Mucosa of rectum (tissue), 2 donors: Measurements from ENCODE around the gene PSMB3.

ENCODE experiments used
- H3K27ac ChIP-seq, 2 donors: one replicate each; pipeline ENCODE4 v1.7.0; 2013; ENCODE audit warnings: inconsistent platforms in 2 of 2, low read depth in 2 of 2, low read length in 2 of 2
- H3K27me3 ChIP-seq, 2 donors: one replicate each; pipeline ENCODE4 v1.7.0; 2013; ENCODE audit warnings: low read length in 2 of 2; ENCODE audit not compliant: control insufficient read depth in 2 of 2, insufficient read depth in 2 of 2
- H3K36me3 ChIP-seq, 2 donors: one replicate each; pipeline ENCODE4 v1.7.0; 2013; ENCODE audit warnings: low read length in 2 of 2; ENCODE audit not compliant: control insufficient read depth in 2 of 2, insufficient read depth in 2 of 2
- H3K4me1 ChIP-seq, 2 donors: one replicate each; pipeline ENCODE4 v1.7.0; 2013; ENCODE audit warnings: low read length in 2 of 2, mild to moderate bottlenecking in 1 of 2; ENCODE audit not compliant: control insufficient read depth in 2 of 2, insufficient read depth in 2 of 2
- H3K4me3 ChIP-seq, 2 donors: one replicate each; pipeline ENCODE4 v1.7.0; 2013; ENCODE audit warnings: low read length in 2 of 2
- H3K9ac ChIP-seq, 2 donors: one replicate each; pipeline ENCODE4 v1.7.0; 2013; ENCODE audit warnings: low read length in 2 of 2, low read depth in 1 of 2, mild to moderate bottlenecking in 1 of 2
- H3K9me3 ChIP-seq, 2 donors: one replicate each; pipeline ENCODE4 v1.7.0; 2013; ENCODE audit warnings: low read length in 2 of 2; ENCODE audit not compliant: control insufficient read depth in 2 of 2
- donor health status: healthy.
- donor health status: Normal muscosa, but diverticular disease.

The PSMB3 gene

GRCh38 chr17:38752308-38753070 lies at the start of gene PSMB3:
Gene PSMB3, plus strand, starts transcription at chr17:38752741. Its CDS starts 86 bp downstream, at chr17:38752827.
- Histone ChIP-seq H3K27ac (peak within 1 kb of the TSS; percentile 81 to 89), H3K4me3 (peak within 1 kb of the TSS; percentile 99 to 100), H3K36me3 (peaks cover 13 to 18% of the 10 kb centered on the region in 2 donors), H3K9me3 (no peaks in the 10 kb centered on the region), H3K27me3 (no peaks in the 10 kb centered on the region), H3K9ac (peak within 1 kb of the TSS; percentile 97 to 98), H3K4me1 (peaks cover 40 to 43% of the 10 kb centered on the region in 2 donors)

- H3K36me3 ChIP-seq: peaks cover 5 to 7% of the 10 kb centered on the region in 2 donors
- peak overlapping the region; percentile 91 to 93 for H3K9ac ChIP-seq
- H3K4me1 ChIP-seq: peaks cover 25 to 40% of the 10 kb centered on the region in 2 donors
- no peaks in the 10 kb centered on the region for H3K27me3 ChIP-seq
- peak overlapping the region; percentile 89 to 95 for H3K27ac ChIP-seq
- peak overlapping the region; percentile 75 to 78 for H3K4me3 ChIP-seq
- no peaks in the 10 kb centered on the region for H3K9me3 ChIP-seq
Measured at GRCh38 chr17:38702916-38703741, 49.4 kb upstream of the PSMB3 start.

- Histone ChIP-seq H3K4me1 (peaks cover 25 to 40% of the 10 kb centered on the region in 2 donors), H3K4me3 (peak overlapping the region; percentile 75 to 78), H3K27me3 (no peaks in the 10 kb centered on the region), H3K36me3 (peaks cover 7 to 11% of the 10 kb centered on the region in 2 donors), H3K27ac (peak overlapping the region; percentile 89 to 95), H3K9me3 (no peaks in the 10 kb centered on the region), H3K9ac (peak overlapping the region; percentile 91 to 93)
Measured at GRCh38 chr17:38703742-38704605, 48.6 kb upstream of the PSMB3 start.

GRCh38 chr17:38704606-38705522 lies 47.7 kb upstream of the PSMB3 start, which contains the start of gene MLLT6:
Gene MLLT6, plus strand, starts transcription at chr17:38705273. Its CDS starts 360 bp downstream, at chr17:38705633.
- H3K4me3 ChIP-seq: peak within 1 kb of the TSS; percentile 77 to 84
- no peaks in the 10 kb centered on the region for H3K9me3 ChIP-seq
- H3K36me3 ChIP-seq: peaks cover 11 to 20% of the 10 kb centered on the region in 2 donors
- H3K9ac ChIP-seq: peak within 1 kb of the TSS; percentile 91 to 93
- no peaks in the 10 kb centered on the region for H3K27me3 ChIP-seq
- H3K4me1 ChIP-seq: peaks cover 25 to 40% of the 10 kb centered on the region in 2 donors
- peak within 1 kb of the TSS; percentile 89 to 95 for H3K27ac ChIP-seq

GRCh38 chr17:38705523-38705802 lies 47.1 kb upstream of the PSMB3 start:
- Histone ChIP-seq H3K27me3 (no peaks in the 10 kb centered on the region), H3K27ac (peak overlapping the region; percentile 67 to 75), H3K4me3 (peak overlapping the region; percentile 77 to 84), H3K4me1 (peaks cover 25 to 40% of the 10 kb centered on the region in 2 donors), H3K9me3 (no peaks in the 10 kb centered on the region), H3K9ac (peak overlapping the region; percentile 63 to 71), H3K36me3 (peaks cover 16 to 25% of the 10 kb centered on the region in 2 donors)

GRCh38 chr17:38705803-38706504 lies 46.6 kb upstream of the PSMB3 start:
- Histone ChIP-seq H3K4me3 (peak overlapping the region; percentile 77 to 84), H3K36me3 (peaks cover 20 to 30% of the 10 kb centered on the region in 2 donors), H3K9me3 (no peaks in the 10 kb centered on the region), H3K27ac (peak overlapping the region; percentile 67 to 75), H3K4me1 (peaks cover 24 to 38% of the 10 kb centered on the region in 2 donors), H3K9ac (peak overlapping the region; percentile 63 to 71), H3K27me3 (no peaks in the 10 kb centered on the region)

GRCh38 chr17:38706505-38707216 lies 45.9 kb upstream of the PSMB3 start:
- H3K27me3 ChIP-seq: no peaks in the 10 kb centered on the region
- H3K4me3 ChIP-seq: peak overlapping the region; percentile 77 to 84
- peaks cover 17 to 31% of the 10 kb centered on the region in 2 donors for H3K4me1 ChIP-seq
- H3K36me3 ChIP-seq: peaks cover 26 to 34% of the 10 kb centered on the region in 2 donors
- H3K9me3 ChIP-seq: no peaks in the 10 kb centered on the region
- peak overlapping the region; percentile 63 to 71 for H3K9ac ChIP-seq
- peak overlapping the region; percentile 67 to 75 for H3K27ac ChIP-seq

- Histone ChIP-seq H3K27ac (no peak overlapping the region), H3K27me3 (no peaks in the 10 kb centered on the region), H3K9ac (no peak overlapping the region), H3K4me3 (no peak overlapping the region), H3K4me1 (peaks cover 16 to 28% of the 10 kb centered on the region in 2 donors), H3K9me3 (no peaks in the 10 kb centered on the region), H3K36me3 (peaks cover 32 to 42% of the 10 kb centered on the region in 2 donors)
Measured at GRCh38 chr17:38707678-38708351, 44.7 kb upstream of the PSMB3 start.
